ENCODE results near the gene MESP2. TPM values are rescaled to one million over a fixed set of nuclear protein-coding genes. Genes with fewer than 3 reads are reported as not detected.

The MESP2 gene
- total and polyA plus RNA-seq, 2 of the 13 experiments (the other 11 are each of a cell fraction or from before 2014, with no cell fraction given) = not detected

- TF ChIP-seq ZBTB40 (IDR thresholded peaks at IDR 0.05) (no peak), ZBTB40 (CRISPR knock-in tag; IDR thresholded peaks at IDR 0.05) (no peak), MBNL3 (CRISPR knock-in tag; conservative IDR thresholded peaks at IDR 0.05) (no peak), KAT8 (CRISPR knock-in tag; IDR thresholded peaks at IDR 0.05) (0 out of 2 replicates have a peak, but pooled peaks have one; percentile 4), MYNN (CRISPR knock-in tag; IDR thresholded peaks at IDR 0.05; ENCODE audit: low read depth) (no peak), CEBPB (IDR thresholded peaks at IDR 0.05; ENCODE audit: borderline replicate concordance, low read depth, low read length) (no peak)
These were observed 9.6 kb downstream of the MESP2 start (continued) for GRCh38 chr15:89785774-89786140.
